Stimulated activated CD4-positive, alpha-beta T cell treated with anti-CD3 and anti-CD28 coated beads, Interleukin-2, amount 100 ng/mL, for 48 hours (primary cell): Measurements from ENCODE around the gene IDH3B.
"Not testable (repeated sequence)": the region's sequence is repeated elsewhere in the genome, so short reads cannot be mapped to it uniquely, and the experiment has no call there.

Source experiments
- DNase-seq, 2 donors: peaks; one replicate each; pipeline ENCODE4 v3.0.0-alpha.2; 2020

The IDH3B gene

GRCh38 chr20:2694008-2694471 is 30.0 kb upstream of the IDH3B start:
- no peak for DNase-seq

- peak; percentile 33 to 34 for DNase-seq
These were observed 29.4 kb upstream of the IDH3B start for GRCh38 chr20:2693286-2694007.

DNA sequence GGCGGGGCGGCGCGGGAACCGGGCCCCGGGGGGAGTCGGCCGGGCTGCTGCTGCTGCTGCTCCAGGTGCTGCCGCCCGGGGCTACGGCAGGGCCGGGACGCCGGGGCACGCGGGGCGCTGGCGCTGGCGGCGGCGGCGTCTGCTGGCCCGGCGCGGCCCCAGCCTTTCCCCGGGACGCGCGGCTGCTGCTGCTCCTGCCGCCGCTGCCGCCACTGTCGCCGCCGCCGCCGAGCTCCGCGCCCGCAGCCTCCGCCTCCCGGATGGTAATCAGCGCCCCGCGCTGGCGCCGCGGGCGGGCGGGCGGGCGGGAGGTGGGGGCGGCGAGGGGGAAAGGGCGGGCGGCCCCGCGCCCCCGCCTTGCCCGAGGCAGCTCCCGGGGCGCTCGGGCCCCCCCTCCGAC is 28.9 kb upstream of the IDH3B start:
- DNase-seq = no peak

- no peak for DNase-seq
These were observed 28.2 kb upstream of the IDH3B start, which contains the start of gene EBF4 for GRCh38 chr20:2692036-2692885. Gene EBF4 (plus strand): TSS chr20:2692780. CDS start chr20:2693646, 866 bp downstream.

DNA sequence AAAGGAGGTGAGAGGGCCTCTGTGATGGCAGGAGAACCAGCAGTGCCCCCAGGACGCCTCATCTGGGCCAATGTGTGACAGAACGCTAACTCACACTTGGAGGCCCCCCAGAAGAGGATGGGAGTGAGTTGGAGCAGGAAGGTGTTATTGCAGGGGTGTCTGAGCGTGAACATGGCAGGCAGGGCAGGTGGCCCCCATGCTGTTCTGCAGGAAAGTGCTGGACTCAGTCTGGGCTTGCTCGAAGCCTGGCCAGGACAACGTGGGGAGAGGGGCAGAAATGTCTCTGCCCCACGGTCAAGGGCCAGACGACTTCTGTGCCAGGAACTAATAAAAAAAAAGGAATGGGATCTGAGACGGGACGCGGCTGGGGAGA is 27.6 kb upstream of the IDH3B start:
- DNase-seq = no peak

DNA sequence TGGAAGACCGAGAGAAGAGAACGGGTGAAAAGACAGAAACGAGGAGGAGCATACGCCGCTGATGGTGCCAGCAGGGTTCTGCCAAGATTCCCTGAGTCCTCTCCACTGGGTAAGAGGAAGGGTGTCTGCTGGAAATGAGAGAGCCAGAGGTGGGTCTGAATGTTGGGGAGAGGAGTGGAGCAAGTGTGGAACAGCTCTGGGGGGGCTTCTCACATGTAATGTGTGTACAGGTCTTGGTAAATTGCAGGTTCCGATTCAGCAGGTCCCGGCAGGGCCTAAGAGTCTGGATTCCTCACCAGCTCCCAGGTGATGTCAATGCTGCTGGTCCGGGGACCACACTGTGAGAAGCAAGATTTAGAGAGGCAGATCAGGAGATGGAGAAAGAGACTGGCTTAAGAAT is 27.1 kb upstream of the IDH3B start:
- DNase-seq = no peak

DNA sequence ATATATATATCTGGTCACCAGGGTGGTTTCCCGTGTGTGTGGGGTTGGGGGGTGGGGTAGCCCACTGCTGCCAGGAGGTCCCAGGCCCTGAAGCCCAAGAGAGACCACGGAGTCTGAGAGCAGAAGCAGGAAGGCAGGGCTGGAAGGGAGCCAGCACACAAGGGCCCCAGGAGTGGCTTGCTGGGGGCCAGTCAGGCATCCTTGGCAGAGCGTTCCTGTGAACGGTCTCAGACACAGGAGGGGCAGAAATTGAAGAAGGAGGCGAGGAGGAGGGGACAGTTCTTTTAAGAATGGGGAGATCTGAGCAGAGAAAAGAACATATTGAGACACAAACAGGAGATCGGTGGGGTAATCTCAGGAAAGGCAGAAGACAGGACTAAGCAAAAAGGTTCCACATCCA is 26.7 kb upstream of the IDH3B start:
- DNase-seq = no peak

DNA sequence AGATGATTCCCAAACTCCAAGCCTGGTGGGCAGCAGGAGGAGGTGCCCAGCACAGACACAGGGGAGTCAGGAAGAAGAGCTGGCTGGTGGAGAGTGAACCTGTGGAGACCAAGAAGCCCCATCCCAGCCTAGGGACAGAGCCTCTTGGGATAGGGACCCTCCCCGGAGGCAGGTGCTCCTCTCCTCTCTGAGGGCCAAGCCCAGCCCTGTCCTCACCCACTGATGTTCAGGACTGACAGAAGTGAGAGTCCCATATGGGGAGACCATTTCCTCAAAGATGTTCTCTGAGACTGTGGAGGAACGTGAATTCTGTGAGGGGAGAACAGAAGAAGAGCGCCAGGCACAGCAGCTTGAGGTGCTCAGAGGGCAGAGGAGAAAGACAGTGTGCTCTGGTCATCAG is 26.2 kb upstream of the IDH3B start:
- no peak for DNase-seq

DNA sequence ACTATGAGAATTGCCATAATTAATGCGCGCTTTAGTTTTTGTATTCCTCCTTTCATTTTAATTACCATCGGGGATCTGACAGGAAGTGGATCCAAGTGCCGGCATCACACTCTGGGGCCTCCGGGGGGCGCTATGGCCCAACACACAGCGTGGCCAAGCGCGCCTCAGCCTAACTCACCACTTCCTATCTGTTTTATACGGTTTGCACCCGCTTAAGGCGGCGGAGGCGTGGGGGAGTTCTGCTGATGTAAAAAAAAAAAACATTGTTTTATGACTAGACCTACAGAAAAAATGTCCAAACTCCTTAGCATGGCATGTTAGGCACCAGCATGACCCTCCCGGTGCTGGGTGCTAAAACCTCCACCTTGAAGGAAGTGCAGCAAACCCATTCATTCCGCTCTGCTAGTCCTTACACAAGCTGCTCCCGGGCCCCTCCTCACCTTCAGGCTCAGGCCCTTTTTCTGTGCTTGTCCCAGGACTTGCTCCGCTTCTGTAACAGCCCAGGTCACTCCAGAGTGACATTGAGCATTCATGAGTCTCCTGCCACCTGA is 24.1 kb upstream of the IDH3B start:
- peak; percentile 71 to 83 for DNase-seq

DNA sequence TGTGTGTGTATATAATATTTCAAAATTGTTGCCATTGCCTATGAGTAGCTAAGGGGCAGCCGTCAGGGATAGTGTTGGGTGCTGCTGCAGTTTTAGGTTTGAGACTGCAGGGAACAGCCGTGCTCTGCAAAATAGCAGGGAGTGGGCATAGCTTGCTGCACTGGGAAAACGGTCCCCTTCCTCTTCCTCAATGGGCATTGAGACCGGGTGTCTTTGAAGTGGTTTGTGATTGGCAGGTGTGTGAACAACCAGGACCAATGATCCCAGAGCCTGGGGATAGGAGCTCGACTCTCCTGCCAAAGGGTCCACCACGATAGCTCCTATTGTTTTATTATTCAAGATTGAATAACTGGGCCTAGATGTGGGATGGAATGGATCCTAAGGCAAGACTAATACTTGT is 23.5 kb upstream of the IDH3B start:
- no peak for DNase-seq

DNA sequence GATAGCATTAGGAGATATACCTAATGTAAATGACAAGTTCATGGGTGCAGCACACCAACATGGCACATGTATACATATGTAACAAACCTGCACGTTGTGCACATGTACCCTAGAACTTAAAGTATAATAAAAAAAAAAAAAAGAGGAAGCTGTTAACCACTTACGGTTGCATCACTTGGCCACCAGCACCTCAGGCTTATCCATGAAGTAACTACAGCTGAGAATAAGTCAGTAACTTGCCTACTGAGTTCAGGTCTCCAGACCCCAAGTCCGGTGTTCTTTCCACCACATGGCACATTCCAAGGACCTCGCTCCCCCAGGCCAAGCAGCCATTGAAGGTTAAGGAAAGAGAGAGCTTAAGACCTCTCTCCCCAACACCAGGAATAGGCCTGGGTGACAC is 20.8 kb upstream of the IDH3B start:
- DNase-seq = not testable (repeated sequence)

- not testable (repeated sequence) for DNase-seq
These were observed 18.0 kb upstream of the IDH3B start for GRCh38 chr20:2682040-2682439.

GRCh38 chr20:2680046-2680445 is 16.0 kb upstream of the IDH3B start:
- DNase-seq = no peak

GRCh38 chr20:2673453-2673852 is 9.4 kb upstream of the IDH3B start:
- no peak for DNase-seq

DNA sequence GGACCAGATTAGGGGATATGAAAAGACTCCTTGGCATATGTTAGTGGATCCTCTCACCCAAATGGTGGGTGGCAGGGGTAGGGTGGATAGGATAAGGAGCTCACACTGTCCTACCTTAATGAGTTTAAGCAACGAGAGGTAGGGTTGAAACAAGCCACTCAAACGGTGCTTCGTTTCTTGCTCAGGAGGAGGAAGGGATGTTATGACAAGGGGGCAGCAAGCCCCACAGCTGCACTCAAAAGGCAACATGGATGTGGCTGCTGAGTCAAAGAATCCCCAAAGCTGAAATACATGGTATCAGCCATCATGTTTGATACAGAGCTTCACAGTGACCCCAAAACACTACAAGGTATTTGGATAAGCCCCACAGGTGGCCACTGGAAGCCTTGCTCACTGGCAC is 8.4 kb upstream of the IDH3B start:
- no peak for DNase-seq

- DNase-seq = no peak
These were observed 8.0 kb upstream of the IDH3B start for GRCh38 chr20:2671977-2672376.

DNA sequence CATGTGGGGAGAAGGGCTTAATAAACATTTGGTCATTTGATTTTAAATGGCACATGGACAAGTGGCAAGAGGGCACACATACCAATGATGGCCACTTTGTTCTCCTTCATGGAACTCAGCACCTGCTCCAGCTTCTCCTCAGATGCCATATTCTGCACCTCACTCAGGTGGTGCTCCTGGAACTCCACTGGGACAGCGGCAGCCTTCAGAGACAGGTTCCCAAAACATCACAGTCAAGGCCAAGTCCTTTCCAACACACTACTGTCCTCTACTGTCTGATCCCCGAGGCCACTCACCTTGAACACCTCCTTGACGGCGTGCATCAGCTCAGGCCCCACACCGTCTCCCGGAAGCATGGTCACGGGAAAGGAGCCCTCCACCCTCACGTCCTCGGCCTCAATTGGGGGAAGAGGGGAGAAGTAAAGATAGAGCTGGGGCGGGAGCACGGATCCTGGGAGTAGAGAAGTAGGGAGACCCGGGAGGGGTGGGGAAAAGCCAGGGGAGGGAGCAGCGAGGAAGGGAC is 591 bp downstream of the IDH3B start:
- no peak for DNase-seq

DNA sequence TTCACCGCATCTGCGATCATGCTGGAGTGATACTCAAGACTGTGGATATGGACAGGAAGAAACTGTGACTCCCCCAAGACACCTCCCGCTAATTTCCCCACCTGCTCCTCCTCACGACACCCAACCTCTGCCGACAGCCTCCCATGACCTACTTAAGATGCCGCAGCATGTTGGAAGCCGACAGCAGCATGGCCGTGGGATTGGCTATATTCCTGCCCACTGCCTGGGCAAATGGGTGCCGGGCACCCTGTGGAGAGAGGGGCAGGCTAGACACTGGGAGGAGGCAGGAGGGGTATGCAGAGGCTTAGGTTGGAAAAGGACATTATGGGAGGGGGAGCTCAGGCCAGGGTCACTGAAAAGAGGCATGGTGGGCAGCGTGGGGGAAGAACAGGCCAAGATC is 4.5 kb downstream of the IDH3B start:
- DNase-seq = no peak

DNA sequence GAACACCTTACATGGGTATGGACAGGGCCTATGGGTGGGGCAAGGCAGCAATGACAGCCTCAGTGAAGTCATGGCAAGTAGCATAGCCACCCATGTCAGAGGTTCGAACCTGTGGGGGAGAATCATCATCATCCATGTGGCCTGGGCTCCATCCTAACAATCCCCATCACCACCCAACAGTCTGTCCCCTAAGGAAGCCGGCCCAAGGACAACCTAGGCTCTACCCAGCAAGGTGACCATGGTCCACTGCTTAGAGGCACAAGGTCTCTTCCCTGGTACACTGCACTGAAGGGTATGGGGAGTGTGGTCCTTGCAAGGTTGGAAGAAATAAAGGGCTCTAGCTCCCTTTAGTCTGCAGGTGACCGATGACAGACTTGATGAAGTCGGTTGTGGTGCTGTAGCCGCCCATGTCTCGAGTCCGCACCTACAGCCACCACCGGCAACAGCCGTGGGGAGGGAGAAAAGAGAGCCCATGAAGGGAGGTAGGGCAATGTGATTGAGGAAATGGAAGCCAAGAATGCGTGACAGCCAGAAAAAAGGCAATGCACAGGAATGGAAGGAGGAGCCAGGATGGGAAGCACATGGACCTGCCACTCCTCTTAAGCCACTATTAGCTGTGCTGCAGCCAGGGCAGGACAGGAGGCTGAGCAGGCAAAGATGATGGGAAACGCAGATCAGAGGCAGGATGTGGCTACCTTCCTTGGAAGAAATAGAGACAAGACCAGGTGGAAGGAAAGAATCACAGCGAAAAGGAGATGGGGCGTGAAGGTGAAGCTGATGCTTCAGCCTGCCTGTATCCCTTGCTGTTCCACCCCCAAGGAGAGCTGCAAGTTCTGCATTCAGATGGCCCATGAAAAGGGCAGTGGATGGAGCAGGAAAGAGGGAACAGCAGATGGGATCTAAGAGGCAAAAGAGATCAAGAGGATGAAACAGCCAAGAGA is 5.3 kb downstream of the IDH3B start:
- DNase-seq = no peak

DNA sequence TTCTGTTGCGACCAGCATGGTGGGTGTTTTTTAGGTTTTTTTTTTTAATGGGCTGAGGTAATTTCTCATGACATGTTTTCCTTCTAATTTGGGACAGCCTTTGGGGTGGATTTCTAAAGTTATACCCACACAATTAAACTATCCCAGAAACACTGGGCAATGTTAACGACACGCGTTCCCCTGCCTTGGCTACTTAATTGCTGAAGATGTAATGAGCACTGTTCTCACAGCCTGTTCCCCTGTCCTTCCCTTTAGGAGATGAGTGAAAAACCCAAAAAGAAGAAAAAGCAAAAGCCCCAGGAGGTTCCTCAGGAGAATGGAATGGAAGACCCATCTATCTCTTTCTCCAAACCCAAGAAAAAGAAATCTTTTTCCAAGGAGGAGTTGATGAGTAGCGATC is 6.3 kb downstream of the IDH3B start:
- DNase-seq = no peak

DNA sequence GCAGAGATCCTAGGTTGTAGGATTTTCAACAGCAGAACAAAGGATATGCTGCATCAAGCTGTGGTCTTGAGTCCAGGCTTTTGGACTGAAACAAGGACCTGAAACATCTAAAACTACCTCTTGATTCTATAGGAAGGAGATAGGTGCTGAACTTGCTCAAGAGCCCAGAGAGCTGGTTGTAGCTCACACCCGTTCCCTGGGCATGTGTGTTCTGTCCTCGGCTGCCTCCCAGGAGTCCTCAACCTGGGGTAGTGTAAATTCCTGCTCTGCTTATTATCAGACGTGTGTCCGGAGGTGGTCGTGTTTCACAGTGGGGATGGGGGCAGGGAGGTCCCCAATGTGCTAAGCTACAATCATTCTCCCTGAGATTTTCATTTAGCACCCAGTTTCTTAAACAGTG is 6.8 kb downstream of the IDH3B start:
- no peak for DNase-seq

- no peak for DNase-seq
These were observed 7.4 kb downstream of the IDH3B start for GRCh38 chr20:2656471-2657117.
